Umbilical cord (tissue), 1 donor: ENCODE measurements around the gene ROMO1. TPM values are rescaled to one million over a fixed set of nuclear protein-coding genes. Genes with fewer than 3 reads are reported as not detected.

Experiments
- total RNA-seq: library from RNA; depleted of rRNA; stranded (reverse); fragments of >200 nt; gene quantifications from one replicate; pipeline ENCODE4 v1.2.3, GENCODE V29; 2014; ENCODE audit warnings: low replicate concordance; ENCODE audit not compliant: insufficient read depth

ROMO1 gene
- total RNA-seq, 1 donor from 2014 or later = 37.6 TPM

Other genes starting within 250 kb of the ROMO1 start
- gene CEP250, start 243.8 kb upstream of the ROMO1 start, total RNA-seq = 3.9 TPM
- gene C20orf173, start 169.8 kb upstream of the ROMO1 start, total RNA-seq = not detected
- gene ERGIC3, start 157.3 kb upstream of the ROMO1 start, total RNA-seq = 187 TPM
- gene SPAG4, start 83.6 kb upstream of the ROMO1 start, total RNA-seq = 15.6 TPM
- 128 TPM for gene CPNE1, start 34.5 kb upstream of the ROMO1 start, total RNA-seq
- gene RBM12, start 34.5 kb upstream of the ROMO1 start, total RNA-seq = 49.6 TPM
- gene NFS1, start 53 bp upstream of the ROMO1 start, total RNA-seq = 6.3 TPM
- 460 TPM for gene RBM39, start 42.9 kb downstream of the ROMO1 start, total RNA-seq
- 58.5 TPM for gene PHF20, start 72.6 kb downstream of the ROMO1 start, total RNA-seq